Esophagus squamous epithelium (tissue), 4 donors: ENCODE data around the gene ST7.

Experiments used
- POLR2A ChIP-seq, 4 donors: fragments of 450-650 bp; IDR thresholded peaks; one replicate each; pipeline ENCODE4 v1.6.1; 2017; ENCODE audit warnings: antibody characterized with exemption in 4 of 4, mild to moderate bottlenecking in 4 of 4, moderate library complexity in 3 of 4
- TF ChIP-seq, protein P1 (sequence below), 6 experiments: fragments of 450-650 bp in 4 of 6; fragments of 200-600 bp in 2 of 6; sonication (generic) in 2 of 6; IDR thresholded peaks; one replicate each; pipeline ENCODE4 v1.5.1; 2016 to 2019; ENCODE audit warnings: antibody characterized with exemption in 6 of 6, mild to moderate bottlenecking in 4 of 6, moderate library complexity in 4 of 6

DNA sequence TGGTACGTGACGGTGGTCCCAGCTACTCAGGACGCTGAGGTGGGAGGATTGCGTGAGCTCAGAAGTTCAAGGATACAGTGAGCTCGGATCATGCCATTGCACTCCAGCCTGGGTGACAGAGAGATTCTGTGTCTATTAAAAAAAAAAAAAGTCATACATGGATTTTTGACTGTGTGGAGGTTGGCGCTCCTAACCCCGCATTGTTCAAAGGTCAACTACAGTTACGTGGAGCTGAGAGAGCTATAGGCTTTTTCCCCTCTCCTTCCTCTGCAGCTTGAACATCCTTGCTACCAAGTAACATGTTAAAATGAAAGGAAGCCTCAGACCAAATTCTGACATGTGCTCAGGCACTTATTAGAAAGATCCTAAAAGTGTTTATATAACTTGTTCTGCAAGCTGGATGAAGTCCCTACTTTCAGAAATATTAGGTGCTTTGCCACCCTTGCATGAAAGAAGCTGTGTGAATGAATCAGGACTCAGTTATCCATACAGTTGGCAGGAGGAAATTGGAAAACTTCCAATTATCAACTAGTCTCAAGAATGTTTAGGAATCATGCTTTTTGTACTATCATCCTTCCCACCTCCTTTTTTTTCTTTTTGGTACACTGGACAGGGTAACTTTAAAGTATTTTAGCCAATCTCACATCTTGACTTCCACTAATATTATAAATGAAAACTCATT lies 12.5 kb upstream of the ST7 start:
- TF ChIP-seq, protein P1, sequence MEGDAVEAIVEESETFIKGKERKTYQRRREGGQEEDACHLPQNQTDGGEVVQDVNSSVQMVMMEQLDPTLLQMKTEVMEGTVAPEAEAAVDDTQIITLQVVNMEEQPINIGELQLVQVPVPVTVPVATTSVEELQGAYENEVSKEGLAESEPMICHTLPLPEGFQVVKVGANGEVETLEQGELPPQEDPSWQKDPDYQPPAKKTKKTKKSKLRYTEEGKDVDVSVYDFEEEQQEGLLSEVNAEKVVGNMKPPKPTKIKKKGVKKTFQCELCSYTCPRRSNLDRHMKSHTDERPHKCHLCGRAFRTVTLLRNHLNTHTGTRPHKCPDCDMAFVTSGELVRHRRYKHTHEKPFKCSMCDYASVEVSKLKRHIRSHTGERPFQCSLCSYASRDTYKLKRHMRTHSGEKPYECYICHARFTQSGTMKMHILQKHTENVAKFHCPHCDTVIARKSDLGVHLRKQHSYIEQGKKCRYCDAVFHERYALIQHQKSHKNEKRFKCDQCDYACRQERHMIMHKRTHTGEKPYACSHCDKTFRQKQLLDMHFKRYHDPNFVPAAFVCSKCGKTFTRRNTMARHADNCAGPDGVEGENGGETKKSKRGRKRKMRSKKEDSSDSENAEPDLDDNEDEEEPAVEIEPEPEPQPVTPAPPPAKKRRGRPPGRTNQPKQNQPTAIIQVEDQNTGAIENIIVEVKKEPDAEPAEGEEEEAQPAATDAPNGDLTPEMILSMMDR (IDR thresholded peaks at IDR 0.05), result no peak
- TF ChIP-seq POLR2A (IDR thresholded peaks at IDR 0.05), result no peak
